ENCODE measurements around the gene TMTC1. TPM values are rescaled to one million over a fixed set of nuclear protein-coding genes. Genes with fewer than 3 reads are reported as not detected.

The TMTC1 gene
- total RNA-seq, 1 experiment from 2014 or later: 0.17 TPM

- Mint-ChIP-seq H3K36me3 (ENCODE audit: insufficient read depth, unreplicated experiment) (no peaks in the 10 kb centered on the region), H3K27me3 (ENCODE audit: unreplicated experiment) (peaks cover 9% of the 10 kb centered on the region), H3K9me3 (ENCODE audit: low read depth, unreplicated experiment) (no peaks in the 10 kb centered on the region), H3K27ac (ENCODE audit: unreplicated experiment) (no peak overlapping the region), H3K4me3 (ENCODE audit: low read depth, unreplicated experiment) (no peak overlapping the region), H3K4me1 (ENCODE audit: low read depth, unreplicated experiment) (peaks cover 18% of the 10 kb centered on the region)
- intact Hi-C loops (cut with micrococcal nuclease; ENCODE audit: unreplicated experiment): no loop called here
- DNase-seq: no peak
- no TSS peak for BruUV-seq (replicated peaks)
- TF ChIP-seq CTCF (IDR thresholded peaks at IDR 0.05; ENCODE audit: unreplicated experiment): no peak
- CTCF ChIA-PET: no interaction called here
Observed at GRCh38 chr12:29751676-29752075, 32.1 kb downstream of the TMTC1 start.

- BruUV-seq (replicated peaks): no TSS peak
Observed at GRCh38 chr12:29750928-29751220, 32.9 kb downstream of the TMTC1 start.

GRCh38 chr12:29750131-29750927, 33.4 kb downstream of the TMTC1 start:
- no peaks in the 10 kb centered on the region for H3K9me3 Mint-ChIP-seq (ENCODE audit: low read depth, unreplicated experiment)
- CTCF ChIA-PET: no interaction called here
- peaks cover 9% of the 10 kb centered on the region for H3K27me3 Mint-ChIP-seq (ENCODE audit: unreplicated experiment)
- no TSS peak for BruUV-seq (replicated peaks)
- intact Hi-C loops (cut with micrococcal nuclease; ENCODE audit: unreplicated experiment): no loop called here
- no peak for DNase-seq
- no peak overlapping the region for H3K27ac Mint-ChIP-seq (ENCODE audit: unreplicated experiment)
- H3K4me1 Mint-ChIP-seq (ENCODE audit: low read depth, unreplicated experiment): peaks cover 18% of the 10 kb centered on the region
- H3K36me3 Mint-ChIP-seq (ENCODE audit: insufficient read depth, unreplicated experiment): no peaks in the 10 kb centered on the region
- no peak overlapping the region for H3K4me3 Mint-ChIP-seq (ENCODE audit: low read depth, unreplicated experiment)
- no peak for TF ChIP-seq CTCF (IDR thresholded peaks at IDR 0.05; ENCODE audit: unreplicated experiment)

More at GRCh38 chr12:29750928-29751220, 32.9 kb downstream of the TMTC1 start:
- Mint-ChIP-seq H3K36me3 (ENCODE audit: insufficient read depth, unreplicated experiment) (no peaks in the 10 kb centered on the region), H3K9me3 (ENCODE audit: low read depth, unreplicated experiment) (no peaks in the 10 kb centered on the region), H3K27ac (ENCODE audit: unreplicated experiment) (no peak overlapping the region), H3K4me1 (ENCODE audit: low read depth, unreplicated experiment) (peaks cover 18% of the 10 kb centered on the region), H3K4me3 (ENCODE audit: low read depth, unreplicated experiment) (no peak overlapping the region), H3K27me3 (ENCODE audit: unreplicated experiment) (peaks cover 9% of the 10 kb centered on the region)
- no peak for DNase-seq
- intact Hi-C loops (cut with micrococcal nuclease; ENCODE audit: unreplicated experiment): no loop called here
- CTCF ChIA-PET: no interaction called here
- TF ChIP-seq CTCF (IDR thresholded peaks at IDR 0.05; ENCODE audit: unreplicated experiment): no peak

GRCh38 chr12:29744365-29744764, 39.4 kb downstream of the TMTC1 start:
- TF ChIP-seq CTCF (IDR thresholded peaks at IDR 0.05; ENCODE audit: unreplicated experiment): no peak
- intact Hi-C loops (cut with micrococcal nuclease; ENCODE audit: unreplicated experiment): no loop called here
- Mint-ChIP-seq H3K9me3 (ENCODE audit: low read depth, unreplicated experiment) (no peaks in the 10 kb centered on the region), H3K4me1 (ENCODE audit: low read depth, unreplicated experiment) (no peaks in the 10 kb centered on the region), H3K36me3 (ENCODE audit: insufficient read depth, unreplicated experiment) (no peaks in the 10 kb centered on the region), H3K27me3 (ENCODE audit: unreplicated experiment) (no peaks in the 10 kb centered on the region), H3K4me3 (ENCODE audit: low read depth, unreplicated experiment) (no peak overlapping the region), H3K27ac (ENCODE audit: unreplicated experiment) (no peak overlapping the region)
- no peak for DNase-seq
- BruUV-seq (replicated peaks): no TSS peak
- CTCF ChIA-PET: no interaction called here

Data from Calu3 (cell line).